HG02885 (cell line): ENCODE results near the gene KRTAP10-8.
"Not testable (repeated sequence)": the region's sequence is repeated elsewhere in the genome, so short reads cannot be mapped to it uniquely, and the experiment has no call there.

Experiments used
- ATAC-seq: cut with Tn5 transposase; IDR thresholded peaks from one replicate; pipeline ENCODE4 v1.9.1; 2021; ENCODE audit warnings: mild to moderate bottlenecking; ENCODE audit not compliant: unreplicated experiment, poor library complexity

Gene KRTAP10-8

DNA sequence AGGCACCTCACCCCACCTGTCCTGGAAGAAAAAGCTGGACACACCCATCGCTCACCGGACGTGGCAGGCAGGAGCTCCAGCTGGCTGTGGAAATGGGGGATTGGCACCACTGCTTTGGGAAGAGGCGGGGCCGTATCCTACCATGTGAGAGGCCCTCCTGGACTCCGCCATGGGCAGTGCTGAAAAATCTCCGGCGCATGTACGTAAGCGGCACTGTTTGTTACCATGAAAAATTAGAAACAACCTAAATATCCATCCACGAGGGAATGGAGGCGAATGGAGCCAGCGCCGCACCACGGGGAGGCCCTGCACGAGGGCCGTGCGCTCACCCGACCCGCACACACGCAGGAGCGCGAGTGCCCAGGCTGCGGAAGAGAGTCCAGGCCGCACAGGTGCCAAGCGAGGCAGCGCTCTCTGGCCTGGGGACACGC lies 3.1 kb downstream of the KRTAP10-8 start:
- no peak for ATAC-seq

- no peak for ATAC-seq
Observed at GRCh38 chr21:44615466-44615865, 3.6 kb downstream of the KRTAP10-8 start.

DNA sequence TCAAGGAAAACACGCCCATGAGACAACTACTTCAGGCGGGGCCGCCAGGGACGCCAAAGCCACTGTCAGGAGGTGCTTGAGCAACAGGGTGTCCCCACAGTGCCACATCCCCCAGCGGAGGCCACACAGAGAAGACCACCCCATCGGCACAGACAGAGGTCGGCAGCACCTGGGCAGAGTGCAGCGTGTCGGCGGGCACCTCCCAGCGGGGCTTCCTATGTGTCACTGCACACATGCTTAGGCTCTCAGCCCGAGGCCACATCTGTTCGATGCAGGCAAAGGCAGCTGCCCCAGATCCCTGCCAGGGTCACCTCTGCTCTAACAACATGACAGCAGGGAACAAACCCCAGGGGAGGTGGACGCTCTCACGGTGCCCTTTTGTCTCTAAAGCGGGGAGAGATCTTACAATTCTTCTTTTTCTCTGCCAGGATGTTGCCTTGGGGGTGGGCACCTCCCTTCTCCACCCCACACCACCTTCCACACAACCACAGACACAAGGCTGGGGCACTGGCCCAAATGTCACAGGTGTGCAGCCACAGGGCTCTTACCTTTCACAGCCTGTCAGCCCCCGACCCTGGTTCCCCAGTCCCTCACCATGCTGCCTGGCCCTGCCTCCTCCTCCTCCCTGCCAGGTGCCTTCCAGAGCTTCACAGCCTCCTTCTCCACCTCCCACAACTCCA lies 4.2 kb downstream of the KRTAP10-8 start:
- no peak for ATAC-seq

GRCh38 chr21:44616591-44616926 lies 4.7 kb downstream of the KRTAP10-8 start:
- no peak for ATAC-seq

DNA sequence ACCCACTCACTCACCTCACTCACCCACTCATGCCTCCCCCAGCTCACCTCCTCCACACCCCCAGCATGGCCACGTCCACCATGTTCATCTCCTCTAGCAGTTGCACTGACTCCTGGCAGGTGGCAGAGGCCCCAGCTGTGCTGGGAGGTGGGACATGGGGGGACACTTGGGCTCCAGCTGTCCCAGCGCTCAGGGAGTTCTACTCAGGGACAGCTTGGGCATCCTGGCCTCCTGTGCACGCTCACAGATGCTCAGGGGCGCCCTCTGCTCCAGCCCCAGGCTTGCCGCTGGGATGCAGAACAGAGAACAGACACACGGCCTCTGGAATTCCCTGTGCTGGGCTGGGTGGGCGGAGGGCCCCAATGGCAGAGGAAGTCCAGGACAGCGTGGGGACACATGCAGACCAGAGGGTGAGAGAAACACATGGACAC lies 5.2 kb downstream of the KRTAP10-8 start:
- ATAC-seq: no peak

- no peak for ATAC-seq
Observed at GRCh38 chr21:44618504-44618903, 6.6 kb downstream of the KRTAP10-8 start.

GRCh38 chr21:44618909-44619308 lies 7.0 kb downstream of the KRTAP10-8 start:
- ATAC-seq: no peak

DNA sequence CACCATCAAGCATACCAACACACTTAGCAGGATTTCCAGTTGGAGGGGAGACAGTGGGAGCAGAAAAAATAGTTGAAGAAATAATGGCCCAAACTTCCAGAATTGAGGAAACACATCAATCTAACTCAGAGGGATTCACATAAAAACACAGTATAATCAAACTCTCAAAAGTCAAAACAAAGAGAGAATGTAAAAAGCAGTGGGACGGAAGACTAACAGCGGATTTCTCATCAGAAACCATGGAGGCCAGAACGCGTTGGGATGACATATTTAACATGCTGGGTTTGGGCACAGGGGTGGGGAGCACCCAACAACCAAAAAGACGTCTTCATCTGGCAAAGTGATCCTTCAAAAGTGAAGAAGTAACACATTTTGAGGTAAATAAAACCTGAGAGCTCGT lies 8.0 kb downstream of the KRTAP10-8 start:
- no peak for ATAC-seq

GRCh38 chr21:44623575-44623974 lies 11.7 kb downstream of the KRTAP10-8 start:
- no peak for ATAC-seq

DNA sequence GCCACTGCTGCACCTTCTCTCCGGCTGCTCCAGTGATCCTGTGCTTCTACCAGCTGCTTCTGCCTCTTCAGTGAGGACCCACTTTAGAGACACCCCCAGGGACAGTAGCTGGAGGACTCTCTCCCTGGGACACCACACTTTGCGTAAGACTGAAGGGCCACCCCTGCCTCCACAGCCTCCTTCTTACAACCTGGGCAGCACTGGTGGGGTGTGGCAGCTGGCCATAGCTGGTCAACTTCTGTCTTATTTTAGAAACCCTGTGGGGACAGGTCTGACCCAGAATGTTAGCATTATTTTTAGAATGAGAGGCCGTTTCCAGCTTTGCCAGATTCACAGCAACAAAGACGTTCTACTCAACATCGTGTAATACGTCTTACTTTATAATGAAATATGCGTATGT lies 13.9 kb downstream of the KRTAP10-8 start:
- ATAC-seq: no peak

DNA sequence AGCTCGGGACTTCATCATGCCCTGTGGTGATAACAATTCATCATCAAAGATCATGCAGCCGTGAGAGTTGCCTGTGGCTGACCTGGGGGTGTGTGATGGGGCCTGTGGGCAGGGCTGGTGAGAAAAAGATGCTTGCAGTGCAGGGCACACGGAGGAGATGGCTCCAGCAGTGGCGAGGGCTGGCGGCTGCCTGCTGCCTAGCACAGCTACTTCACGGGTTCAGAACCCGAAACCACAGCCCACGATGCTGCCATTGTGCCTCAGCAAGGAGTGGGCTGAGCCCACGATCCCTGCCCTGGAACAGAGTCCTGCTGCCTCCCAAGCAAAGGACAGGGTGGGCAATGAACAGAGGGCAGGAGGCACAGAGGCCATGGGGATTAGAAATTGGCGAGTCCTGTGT lies 14.4 kb downstream of the KRTAP10-8 start:
- ATAC-seq: no peak

- no peak for ATAC-seq
Observed at GRCh38 chr21:44626673-44627143, 14.8 kb downstream of the KRTAP10-8 start, which contains the start of gene KRTAP10-9. Gene KRTAP10-9, plus strand, starts transcription at chr21:44627093. Its CDS starts 79 bp downstream, at chr21:44627172.

DNA sequence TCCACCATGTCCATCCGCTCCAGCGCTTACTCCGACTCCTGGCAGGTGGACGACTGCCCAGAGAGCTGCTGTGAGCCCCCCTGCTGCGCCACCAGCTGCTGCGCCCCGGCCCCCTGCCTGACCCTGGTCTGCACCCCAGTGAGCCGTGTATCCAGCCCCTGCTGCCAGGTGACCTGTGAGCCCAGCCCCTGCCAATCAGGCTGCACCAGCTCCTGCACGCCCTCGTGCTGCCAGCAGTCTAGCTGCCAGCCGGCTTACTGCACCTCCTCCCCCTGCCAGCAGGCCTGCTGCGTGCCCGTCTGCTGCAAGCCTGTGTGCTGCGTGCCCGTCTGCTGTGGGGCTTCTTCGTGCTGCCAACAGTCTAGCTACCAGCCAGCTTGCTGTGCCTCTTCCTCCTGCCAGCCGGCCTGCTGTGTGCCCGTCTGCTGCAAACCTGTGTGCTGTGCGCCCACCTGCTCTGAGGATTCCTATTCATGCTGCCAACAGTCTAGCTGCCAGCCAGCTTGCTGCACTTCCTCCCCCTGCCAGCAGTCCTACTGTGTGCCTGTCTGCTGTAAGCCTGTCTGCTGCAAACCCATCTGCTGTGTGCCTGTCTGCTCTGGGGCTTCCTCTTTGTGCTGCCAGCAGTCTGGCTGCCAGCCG lies 15.4 kb downstream of the KRTAP10-8 start:
- ATAC-seq: not testable (repeated sequence)

DNA sequence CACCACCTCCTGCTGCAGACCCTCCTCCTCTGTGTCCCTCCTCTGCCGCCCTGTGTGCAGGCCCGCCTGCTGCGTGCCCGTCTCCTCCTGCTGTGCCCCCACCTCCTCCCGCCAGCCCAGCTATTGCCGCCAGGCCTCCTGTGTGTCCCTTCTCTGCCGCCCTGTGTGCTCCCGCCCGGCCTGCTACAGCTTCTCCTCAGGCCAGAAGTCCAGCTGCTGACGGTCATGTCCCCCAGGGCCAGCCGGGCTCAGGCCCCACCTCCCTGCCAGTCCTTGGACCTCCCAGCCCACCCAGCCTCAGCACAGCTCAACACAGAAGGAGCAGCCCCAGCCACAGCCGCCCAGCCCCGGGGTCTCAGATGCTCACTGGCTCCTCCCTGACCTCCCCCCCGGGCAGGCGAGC lies 16.0 kb downstream of the KRTAP10-8 start:
- ATAC-seq: not testable (repeated sequence)

DNA sequence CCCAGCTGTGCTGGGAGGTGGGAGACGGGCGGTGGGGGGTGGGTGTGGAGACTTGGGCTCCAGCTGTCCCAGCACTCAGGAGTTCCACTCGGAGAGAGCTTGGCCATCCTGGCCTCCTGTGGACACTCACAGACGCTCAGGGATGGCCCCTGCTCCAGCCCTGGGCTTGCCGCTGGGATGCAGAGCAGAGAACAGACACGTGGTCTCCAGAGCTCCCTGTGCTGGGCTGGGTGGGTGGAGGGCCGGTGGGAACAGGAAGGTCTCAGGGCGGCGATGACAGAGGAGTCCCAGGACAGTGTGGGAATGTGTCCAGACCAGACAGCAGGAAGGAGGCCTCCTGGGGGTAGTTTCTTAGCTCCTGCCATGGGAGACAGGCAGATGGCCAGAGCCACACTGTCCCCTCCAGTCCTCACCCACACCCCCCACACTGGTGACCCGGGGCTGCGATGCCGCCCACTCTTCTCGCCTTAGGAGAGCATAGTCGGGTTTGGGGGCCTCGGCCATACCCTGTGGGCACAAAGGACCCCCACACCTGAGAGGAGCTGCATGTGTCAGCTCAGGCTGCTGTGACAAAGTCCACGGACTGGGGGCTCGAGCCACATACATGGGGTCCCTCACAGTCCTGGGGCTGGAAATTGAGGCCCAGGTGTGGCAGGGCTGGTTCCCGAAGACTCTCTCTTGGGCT lies 17.0 kb downstream of the KRTAP10-8 start:
- ATAC-seq: no peak

DNA sequence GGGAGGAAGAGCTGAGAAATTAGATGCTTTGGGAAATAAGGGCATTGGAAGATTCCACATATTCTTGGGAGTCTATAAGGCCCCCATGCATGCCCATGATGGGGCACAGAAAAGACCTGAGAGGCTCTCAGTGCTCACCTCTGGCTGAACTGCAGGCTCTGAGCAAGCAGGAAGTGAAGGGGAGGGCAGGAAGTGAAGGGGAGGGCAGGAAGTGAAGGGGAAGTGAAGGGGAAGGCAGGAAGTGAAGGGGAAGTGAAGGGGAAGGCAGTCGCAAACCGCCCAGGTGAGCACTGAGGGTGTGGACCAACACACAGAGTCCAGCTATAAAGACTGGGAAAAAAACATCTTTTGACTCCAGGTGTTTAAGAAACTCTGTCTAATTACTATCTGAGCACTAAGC lies 18.6 kb downstream of the KRTAP10-8 start:
- ATAC-seq: no peak

GRCh38 chr21:44632067-44632466 lies 20.2 kb downstream of the KRTAP10-8 start:
- ATAC-seq: no peak

DNA sequence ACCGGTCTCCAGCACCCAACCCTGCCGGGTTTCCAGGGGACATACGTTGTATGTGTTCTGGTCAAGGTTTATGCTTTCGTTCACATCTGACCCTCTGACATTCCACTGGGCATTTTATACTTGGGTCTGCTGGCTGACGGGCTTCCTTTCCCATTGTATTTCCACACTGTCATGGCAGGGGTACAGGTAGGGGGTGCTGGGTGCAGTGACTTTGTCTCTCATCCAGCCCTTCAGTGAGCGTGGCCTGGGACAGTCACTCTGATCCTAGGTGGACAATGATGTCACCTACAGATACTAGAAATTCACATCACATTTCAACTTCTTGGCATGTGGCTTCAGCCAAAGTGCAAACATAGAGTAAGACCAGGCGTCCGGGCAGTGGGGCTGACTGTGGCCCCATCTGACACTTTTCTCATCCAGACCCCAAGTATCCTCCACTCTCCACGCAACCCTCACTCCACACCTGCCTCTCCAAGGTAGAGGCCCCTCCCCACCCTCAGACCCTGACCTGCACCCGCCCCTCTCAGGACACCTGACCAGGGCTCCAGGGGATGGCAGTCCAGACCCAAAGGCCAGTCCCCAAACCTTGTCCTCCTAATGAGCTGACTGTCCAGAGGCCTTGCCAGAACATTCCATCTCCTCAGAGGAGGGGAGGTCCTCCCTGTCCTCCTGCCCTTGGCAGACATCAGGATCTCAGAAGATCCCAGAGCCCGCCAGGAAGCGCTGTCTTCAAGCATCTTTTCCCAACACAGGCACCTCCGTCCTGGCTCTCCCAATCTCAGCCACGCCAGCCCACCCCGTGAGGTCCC lies 24.5 kb downstream of the KRTAP10-8 start:
- no peak for ATAC-seq

GRCh38 chr21:44637018-44637850 lies 25.4 kb downstream of the KRTAP10-8 start, which contains the start of gene KRTAP10-10:
Gene KRTAP10-10, plus strand, starts transcription at chr21:44637356. Its CDS starts 62 bp downstream, at chr21:44637418.
- ATAC-seq: no peak
